NCI-H345 treated with DMSO at 0.1 percent for 48 hours (cell line): ENCODE measurements around the gene RGS13.

Experiments used
- DNase-seq: peaks from one replicate; lab custom pipeline; 2025; ENCODE audit not compliant: unreplicated experiment; lab: John Stamatoyannopoulos, UW

Gene RGS13

DNA sequence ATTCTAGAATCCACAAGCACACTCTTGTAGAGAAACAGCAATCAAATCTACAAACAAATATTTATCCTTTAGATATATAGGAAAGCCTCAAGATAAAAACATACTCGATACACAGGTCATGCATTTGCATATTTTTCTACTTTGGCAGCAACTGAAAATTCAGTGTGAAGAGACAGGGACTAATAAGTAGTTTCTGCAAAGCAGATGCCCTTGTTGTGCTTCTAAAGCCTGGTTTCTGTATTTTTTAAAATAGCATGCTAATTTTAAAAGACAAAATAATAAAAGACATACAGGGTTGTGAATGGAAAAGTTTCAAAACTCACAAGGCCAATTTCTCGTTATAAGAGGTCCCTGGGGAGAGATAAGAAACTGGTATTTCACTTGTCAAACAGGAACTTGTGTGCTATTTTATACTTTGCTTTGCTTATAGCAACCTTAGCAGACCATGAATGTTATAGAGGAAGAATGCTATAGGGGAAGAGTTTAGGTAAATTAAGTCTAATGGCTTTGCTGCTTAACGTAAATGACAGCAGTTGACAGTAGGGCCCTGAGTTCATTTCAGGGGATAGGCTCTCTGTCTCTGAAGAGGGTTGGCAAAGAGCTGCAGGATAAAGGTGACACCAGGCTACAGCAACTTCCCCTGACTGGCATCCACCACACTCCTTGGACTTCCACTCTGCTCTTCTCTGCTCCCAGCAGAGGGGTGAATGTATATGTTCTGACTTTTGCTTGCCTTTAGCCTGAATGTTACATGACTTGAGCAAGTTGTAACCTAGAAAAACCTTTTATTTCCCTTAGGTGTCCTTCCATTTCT is 9.4 kb upstream of the RGS13 start:
- no peak for DNase-seq

DNA sequence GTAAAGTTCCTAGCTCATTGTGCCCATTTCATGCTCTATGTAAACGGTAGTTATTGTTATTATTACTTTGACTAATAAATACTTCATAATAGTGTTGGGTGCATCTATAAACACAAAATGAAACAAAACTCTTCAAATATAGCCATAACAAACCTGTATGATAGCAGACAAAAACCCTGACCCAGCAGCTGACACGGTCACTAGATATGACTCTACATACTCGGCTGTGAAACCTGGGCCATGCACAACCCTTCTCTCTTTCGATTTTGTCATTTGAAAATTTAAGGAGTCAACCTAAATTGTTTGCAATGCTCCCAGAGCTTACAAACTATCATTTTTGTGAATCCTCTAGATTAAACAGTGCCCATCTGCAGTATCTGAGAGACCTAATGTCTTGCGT is 8.0 kb upstream of the RGS13 start:
- no peak for DNase-seq

DNA sequence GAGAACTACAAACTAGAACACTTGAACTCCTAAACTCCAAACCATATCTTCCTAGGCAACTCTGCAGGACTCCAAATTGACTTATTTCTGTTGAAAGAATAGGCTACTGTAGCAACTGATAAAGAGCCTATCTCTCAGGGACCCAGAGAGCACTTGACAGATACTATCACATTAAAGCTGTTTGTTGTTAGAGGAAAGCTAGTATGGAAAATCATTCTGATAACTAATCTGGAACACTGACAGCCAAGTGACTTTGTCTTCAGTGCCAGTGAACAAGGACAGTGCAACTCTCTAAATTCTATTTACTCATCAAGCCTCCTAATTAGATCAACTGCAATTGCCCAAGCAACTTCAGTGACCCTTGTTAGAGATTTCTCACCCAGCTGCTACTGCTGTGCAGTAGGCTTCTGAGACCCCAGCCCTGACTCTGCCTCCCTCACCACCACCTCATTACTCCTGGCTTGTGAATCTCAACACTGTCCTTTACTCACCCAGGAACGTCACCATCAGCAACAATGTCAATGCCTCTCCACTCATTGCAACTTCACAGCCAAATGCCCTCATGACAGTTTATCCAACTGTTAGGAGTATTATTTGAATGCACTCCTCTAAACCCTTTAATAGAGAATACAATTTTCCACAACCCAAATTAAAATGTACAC is 7.4 kb upstream of the RGS13 start:
- no peak for DNase-seq

DNA sequence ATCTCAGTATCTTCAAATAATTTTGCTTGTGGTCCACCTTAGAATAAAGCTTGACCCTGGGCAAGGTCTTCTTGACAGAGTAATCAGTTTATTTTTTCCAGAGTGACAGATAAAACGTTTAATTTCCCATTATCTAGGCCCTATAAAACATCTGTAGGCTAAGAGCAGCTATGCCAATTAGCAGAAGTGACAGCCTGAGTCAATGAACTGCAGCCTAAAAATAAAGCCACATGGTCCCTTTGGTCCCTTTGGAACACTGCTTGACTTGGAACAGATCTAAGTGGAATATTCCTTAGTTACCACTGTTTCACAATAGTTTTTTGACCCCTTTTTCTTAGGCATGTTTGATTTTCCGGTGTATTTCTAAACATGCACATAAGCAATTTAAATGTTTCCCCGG is 6.3 kb upstream of the RGS13 start:
- DNase-seq = no peak

DNA sequence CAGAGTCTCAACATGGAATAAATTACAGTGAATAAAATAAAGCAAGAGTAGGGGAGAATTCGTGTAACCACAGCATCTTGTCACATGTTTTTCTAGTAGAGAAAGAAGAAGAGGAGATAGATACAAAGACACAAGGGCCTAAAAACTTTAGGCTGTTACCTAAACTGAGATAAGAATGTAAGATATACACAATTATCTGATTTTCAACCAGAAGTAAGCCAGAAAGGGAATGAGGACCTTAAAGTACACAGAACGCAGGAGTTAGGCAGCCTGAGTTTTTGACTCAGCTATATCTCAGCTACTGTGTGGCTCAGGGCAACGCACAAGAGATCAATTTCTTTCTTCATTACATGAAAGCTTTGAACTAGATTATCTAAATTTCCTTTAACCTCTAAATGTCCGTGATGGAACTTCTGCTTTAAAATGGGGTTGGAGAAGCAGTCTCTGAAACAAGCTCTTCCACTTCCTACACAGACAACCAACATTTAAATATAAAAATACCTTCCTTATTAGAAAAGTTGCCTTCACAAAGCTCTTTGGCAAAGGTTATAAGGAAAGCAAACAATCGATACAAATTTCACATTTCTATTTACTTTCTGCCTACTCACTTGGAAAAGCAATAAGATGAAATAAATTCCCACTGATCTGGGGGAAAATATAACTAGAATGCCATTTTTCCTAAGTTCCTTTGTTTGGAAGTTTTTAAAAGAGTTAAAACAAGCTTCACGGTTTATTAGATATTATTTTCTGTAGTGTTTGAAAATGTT is 5.2 kb upstream of the RGS13 start:
- DNase-seq = no peak

DNA sequence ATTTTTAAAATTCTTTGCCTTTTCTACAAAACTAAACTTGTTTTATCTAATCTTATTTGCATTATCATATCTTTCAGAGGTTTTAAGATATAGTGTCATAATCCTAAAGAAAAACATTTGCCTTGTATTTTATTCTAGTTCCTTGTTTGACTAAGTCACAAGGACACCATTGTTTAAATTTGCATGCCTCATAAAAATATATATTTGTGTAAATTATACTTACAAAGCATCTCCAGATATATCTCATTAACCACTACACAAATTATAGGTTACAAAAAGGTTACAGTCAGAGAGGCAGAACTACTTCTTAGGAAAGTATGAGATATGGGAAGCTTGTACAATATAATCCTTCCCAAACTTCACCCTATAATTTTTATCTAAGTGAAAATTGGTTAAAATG is 4.2 kb upstream of the RGS13 start:
- DNase-seq = no peak

DNA sequence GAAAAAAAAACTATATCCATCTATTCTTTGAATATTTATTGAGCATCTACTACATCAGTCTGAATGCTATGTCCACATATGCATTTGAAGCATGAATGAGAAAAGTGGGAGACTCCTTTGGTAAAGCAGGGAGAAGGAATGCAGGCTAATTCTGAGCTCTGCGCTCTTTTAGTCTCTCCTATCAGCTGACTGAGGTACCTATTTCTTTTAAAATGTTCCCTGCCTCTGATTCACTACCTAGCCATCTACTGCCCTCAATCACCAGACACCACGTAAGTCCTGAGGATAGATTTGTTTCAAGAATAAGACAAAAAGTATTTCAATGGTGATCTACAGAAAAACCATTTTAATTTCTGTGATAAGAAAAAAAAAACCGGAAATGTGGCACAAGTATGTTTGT is 3.8 kb upstream of the RGS13 start:
- DNase-seq = no peak

DNA sequence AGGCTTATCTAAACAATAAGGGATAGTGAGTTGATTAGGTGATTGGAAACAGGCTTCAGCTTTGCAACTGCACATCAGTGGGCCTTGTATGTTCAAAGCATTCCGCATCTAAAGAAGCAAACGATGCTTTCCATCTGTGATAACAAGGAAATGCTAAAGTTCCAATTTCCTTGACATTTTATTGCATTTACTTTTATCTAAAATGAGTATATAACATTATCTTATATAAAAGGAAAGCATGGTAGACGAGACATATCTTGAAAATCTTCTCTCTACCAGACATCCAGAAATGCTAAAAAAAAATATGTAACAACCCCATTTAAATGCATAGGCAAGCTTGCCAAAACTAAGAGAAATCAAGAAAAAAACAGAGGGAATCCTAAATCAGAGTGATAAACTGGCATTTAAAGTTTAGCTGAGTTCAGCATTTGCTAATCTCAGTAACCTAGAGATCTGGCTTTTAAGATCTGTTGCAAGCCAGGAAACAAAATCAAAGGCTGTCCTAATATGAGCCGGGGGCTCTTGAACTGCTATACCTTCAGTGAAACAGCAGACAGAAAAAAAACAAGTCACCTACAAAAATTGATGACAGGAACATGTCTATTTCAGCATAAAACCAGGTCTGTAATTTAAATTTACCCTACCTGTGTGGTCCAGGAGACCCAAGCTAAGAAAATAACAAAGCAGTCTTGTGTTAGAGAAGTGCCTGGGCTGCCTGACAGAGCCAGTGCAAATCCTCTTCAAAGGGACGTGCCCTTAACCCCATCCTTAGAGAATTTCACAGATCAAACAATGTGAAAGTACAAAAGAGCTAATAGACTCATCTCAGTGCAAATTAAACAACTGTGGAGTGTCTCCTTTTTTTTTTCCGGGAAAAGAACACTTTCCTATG is 3.1 kb upstream of the RGS13 start:
- DNase-seq = no peak

DNA sequence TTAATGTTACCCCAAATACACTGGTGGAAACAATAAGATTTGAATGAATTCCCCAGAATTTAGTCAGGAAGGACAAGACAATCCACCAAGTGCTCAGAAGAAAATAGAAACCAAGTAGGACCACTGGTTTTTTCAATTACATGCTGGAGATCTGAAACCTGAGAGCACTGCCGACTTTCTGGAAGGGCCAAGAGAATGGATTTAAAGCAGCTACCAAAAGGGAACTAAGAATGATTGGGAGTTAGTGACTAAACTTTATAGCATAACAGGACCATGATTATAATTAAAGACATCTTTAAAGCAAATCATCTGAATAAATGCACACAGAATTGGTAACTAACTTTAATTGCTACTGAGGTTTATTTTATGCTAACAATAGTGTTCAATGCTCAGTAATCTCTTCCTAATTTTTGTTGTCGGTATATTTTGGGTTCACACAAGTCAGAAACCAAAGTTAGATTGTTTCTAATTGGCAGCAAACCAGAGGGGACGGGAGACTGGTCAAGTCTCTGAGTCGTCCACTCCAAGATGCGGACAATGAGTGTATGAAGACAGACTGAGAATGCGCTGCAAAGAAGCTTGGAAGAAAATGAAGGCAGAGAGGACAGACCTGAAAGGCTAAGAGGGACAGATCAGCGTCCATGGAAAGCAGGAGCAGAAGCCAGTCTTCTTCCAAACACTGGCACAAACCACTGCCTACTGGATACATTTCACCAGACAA is 2.3 kb upstream of the RGS13 start:
- DNase-seq = no peak

DNA sequence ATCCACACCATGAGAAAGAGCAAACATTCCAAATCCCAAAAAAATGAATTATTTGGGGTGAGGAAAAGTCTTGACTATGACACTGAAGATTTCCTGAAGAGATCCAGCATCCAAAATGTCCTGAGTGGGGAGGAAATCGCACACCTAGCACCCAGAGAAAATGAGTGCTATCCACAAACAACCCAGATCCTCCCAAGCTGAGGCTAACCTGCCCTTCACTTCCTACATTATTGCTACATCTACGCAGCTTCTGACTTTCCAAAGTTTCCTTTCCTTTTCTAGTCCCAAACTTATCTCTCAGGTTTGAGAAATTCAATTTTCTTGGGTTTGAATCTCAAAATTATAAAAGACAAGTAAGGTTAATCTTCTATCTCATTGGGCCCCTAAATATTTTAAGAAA is 906 bp upstream of the RGS13 start:
- no peak for DNase-seq

DNA sequence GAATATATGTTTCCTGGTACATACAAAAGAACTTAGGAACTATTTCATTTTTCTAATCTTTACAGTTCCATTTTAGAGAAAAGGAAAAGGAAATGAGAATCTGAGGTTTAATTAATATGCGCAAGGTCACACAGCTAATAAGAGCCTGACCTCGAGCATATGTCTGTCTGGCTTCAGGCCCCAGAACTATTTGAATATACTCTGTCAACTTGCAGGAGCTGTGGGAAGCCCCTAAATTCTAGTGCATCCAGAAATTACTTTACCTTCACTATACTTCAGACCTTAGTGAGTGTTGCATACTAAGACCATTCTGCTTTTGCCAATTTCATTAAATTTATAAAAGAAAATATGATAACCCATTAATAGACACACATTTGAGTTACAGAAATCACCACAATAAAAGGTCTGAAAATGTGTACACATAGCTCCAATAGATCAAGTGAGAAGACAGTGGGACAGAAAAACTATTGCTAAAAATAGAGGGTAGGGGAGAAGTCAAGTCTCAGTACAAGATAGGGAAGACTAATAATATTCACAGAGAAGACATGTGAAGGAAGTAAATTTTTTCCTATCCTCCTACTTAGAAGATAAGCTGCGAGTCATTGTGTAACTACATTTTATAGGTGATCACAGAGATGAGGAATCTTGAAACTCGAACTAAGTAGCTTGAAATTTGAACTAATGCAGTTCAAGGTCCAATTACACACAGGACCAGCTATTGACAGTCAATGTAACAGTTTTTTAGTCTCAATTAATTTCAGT is 3.8 kb downstream of the RGS13 start:
- no peak for DNase-seq

DNA sequence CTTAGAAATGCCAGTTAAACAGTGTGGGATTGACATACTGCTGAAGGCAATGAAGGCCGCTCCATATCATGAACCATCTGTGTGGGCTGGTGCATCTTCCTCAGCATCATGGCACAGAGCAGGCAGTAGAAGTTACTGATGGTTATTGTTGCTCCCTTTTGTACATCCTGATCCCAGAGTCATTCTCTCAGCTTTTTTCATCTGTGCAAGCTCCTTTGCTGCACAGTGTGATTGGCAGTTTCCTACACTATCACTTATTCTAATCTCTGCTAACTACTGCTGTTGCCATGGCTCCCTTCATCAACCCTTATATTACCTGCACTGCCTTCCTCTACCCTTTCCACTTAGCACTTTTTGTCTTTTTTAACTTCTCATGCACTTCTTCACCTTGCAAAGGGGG is 16.2 kb downstream of the RGS13 start:
- no peak for DNase-seq

DNA sequence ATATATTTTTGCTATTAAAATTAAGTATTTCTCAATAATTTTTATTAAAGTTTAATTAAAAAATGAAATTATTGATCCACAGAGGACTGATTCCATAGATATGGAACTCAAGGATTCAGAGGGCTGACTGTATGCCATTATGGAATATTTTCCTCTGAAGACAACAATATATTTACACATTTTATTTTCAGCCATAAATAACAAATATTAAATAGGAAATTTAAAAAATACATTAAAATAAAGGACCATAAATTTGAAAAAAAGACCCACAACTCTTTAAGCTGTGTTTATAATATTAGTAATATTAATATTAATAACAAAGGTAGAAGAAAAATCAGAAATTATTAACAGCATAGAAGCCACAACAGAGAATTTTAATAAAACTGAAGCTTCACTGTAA is 18.2 kb downstream of the RGS13 start:
- no peak for DNase-seq

DNA sequence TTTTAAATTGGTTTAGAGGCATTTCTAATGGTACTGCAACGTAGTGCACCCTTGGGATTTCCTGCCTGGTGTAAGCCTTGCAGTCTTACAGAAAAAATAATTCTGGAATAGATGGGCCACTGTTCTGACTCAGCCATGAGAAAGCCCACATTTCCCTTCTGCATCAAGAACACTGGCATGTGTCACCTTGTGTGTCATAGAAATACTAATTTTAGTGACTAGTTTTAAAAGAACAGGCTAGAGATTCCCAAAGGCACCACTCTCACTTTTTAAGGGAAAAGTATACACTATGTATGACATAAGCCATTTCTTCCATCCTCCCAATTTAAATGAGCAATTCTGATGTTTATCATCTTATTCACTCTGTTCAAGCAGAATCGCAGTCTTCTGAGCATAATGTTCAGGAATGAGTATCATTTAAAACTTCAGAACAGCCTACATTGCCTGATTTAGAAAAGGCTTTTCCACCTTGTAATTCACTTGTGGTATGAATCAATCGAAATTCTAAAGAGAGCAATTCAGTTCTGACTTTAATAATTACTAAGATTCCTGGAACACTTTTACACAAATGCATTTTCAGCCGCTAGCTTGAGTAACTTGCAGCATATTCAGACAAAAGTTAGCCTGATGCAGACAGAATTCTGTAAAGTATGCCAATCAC is 18.8 kb downstream of the RGS13 start:
- DNase-seq = no peak

DNA sequence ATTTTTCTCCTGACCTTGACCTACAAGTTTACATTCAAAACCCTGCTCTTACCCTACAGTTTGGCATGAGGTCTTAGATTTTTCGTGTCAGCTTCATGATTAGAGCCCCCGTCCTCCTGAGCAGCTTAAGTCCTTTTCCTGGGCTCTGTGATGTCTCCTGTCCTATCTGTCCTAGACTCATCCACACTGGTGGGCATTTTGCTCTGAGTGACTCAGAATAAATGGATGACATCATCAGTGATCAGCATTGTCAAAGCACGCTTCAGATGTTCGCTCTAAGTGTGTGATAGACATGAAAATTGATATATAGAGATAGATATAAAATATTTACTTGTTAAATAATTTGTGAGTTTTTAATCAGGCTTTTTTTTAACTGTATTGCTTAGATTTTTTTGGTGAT is 21.8 kb downstream of the RGS13 start:
- DNase-seq = no peak

DNA sequence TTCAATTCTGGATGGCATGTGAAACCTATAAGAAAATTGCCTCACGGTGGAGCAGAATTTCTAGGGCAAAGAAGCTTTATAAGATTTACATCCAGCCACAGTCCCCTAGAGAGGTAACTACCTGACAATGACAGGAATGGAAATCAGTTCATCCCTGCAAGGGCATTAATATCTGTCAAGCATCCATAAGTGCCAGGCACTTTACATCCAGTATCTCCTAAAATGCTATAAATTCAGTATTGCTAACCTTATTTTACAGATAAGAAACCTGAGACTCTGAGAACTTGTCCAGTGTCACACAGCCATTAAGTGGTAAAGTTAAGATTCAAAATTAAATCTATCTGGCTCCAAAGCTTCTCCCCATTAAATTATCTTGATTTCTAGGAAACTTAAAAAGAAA is 22.3 kb downstream of the RGS13 start:
- DNase-seq = no peak

DNA sequence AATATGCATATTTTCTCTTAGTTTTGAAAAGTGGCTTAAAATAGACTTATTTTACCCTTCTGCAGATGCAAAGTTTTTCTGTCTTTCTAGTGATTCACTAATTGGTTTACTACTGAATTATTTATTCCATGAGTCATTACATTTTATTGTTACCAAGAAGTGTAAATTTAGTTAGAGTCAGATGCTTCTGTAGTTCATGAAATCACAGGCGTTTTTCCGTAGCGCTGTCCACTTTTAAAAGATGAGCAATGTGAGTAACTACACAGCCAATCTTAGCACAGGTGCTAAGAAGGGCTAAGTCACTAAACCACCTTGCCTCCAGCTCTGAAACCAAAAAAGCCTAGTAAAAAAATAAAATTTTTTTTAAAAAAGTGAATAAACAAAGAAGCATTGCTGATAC is 24.7 kb downstream of the RGS13 start:
- DNase-seq = no peak

DNA sequence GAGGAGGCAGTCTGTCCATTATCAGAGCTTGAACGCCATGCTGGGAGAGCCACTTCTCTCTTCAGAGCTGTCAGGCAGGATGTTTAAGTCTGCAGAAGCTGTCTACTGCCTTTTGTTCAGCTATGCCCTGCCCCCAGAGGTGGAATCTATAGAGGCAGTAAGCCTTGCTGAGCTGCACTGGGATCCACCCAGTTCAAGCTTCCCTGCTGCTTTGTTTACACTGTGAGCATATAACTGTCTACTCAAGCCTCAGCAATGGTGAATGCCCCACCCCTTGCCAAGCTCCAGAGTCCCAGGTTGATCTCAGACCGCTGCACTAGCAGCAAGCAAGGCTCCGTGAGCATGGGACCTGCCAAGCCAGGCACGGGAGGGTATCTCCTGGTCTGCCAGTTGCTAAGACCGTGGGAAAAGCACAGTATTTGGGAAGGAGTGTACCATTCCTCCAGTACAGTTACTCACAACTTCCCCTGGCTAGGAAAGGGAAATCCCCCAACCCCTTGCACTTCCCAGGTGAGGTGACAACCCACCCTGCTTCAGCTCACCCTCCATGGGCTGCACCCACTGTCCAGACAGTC is 32.5 kb downstream of the RGS13 start:
- no peak for DNase-seq

DNA sequence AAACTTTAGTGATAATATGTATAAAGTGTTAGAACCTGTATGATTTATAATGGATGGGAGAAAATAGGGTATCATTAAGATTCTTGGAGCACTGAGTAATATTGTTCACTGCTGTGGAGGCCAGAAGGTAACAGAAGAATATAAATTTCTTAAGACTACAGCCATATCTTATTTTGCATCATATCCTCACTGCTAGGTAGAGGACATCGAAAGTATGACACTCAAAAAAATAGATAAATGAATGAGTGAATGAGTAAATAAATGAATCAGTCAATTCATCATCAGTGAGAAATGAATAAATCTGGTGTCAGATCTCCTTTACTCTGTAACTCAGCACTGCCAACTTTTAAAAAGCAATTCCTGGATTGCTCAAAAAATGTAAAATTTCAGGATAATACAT is 33.2 kb downstream of the RGS13 start:
- DNase-seq = no peak
